Diencephalon (tissue), 1 donor: ENCODE measurements around the gene SLC37A4. TPM values are rescaled to one million over a fixed set of nuclear protein-coding genes. Genes with fewer than 3 reads are reported as not detected.

Source experiments
- small RNA-seq: library from RNA; depleted of rRNA; stranded (forward); fragments of <200 nt; gene quantifications from one replicate; pipeline ENCODE3, GENCODE V24; 2014
- total RNA-seq: library from RNA; depleted of rRNA; stranded (reverse); fragments of >200 nt; gene quantifications from one replicate; pipeline ENCODE4 v1.2.3, GENCODE V29; 2014

The SLC37A4 gene
- 12.0 TPM for total RNA-seq

GRCh38 chr11:119030329-119031047, at the start of gene SLC37A4:
Gene SLC37A4, minus strand, starts transcription at chr11:119030877.

GRCh38 chr11:119067371-119068222, 36.9 kb upstream of the SLC37A4 start, which contains the start of gene VPS11:
Gene VPS11, plus strand, starts transcription at chr11:119067818. Its CDS starts 6 bp downstream, at chr11:119067824.

GRCh38 chr11:119057000-119057769, 26.5 kb upstream of the SLC37A4 start, which contains the start of gene HYOU1:
Gene HYOU1, minus strand, starts transcription at chr11:119057205. Its CDS starts 1,045 bp downstream, at chr11:119056160.

GRCh38 chr11:119018074-119018938, 12.4 kb downstream of the SLC37A4 start, which contains the start of the genes RPS25 and TRAPPC4:
Gene RPS25, minus strand, starts transcription at chr11:119018343. Its CDS starts 59 bp downstream, at chr11:119018284.
Gene TRAPPC4, plus strand, starts transcription at chr11:119018766. Its CDS starts 30 bp downstream, at chr11:119018796.

GRCh38 chr11:118997627-118998387, 32.9 kb downstream of the SLC37A4 start, which contains the start of gene CENATAC:
Gene CENATAC, plus strand, starts transcription at chr11:118998138. Its CDS starts 60 bp downstream, at chr11:118998198.

Small RNA genes lying within 50 kb of the gene (small RNA-seq; reads per million reads assigned to genes)
- gene AP003392.2, result not detected
- not detected for gene RF00017
- not detected for gene RF00019

Other genes with a start within 250 kb of the SLC37A4 start
- gene DDX6, start 239.7 kb downstream of the SLC37A4 start, total RNA-seq, result 291 TPM
- gene CXCR5, start 147.0 kb downstream of the SLC37A4 start, total RNA-seq, result not detected
- gene BCL9L, start 105.0 kb downstream of the SLC37A4 start, total RNA-seq, result 6.5 TPM
- gene UPK2, start 74.6 kb downstream of the SLC37A4 start, total RNA-seq, result not detected
- gene FOXR1, start 59.1 kb downstream of the SLC37A4 start, total RNA-seq, result not detected
- gene CENATAC, start 32.7 kb downstream of the SLC37A4 start, total RNA-seq, result 38.5 TPM
- gene RPS25, start 12.5 kb downstream of the SLC37A4 start, total RNA-seq, result 702 TPM
- 69.0 TPM for gene TRAPPC4, start 12.1 kb downstream of the SLC37A4 start, total RNA-seq
- gene HYOU1, start 26.3 kb upstream of the SLC37A4 start, total RNA-seq, result 76.6 TPM
- 28.1 TPM for gene VPS11, start 36.9 kb upstream of the SLC37A4 start, total RNA-seq
- gene HMBS, start 54.0 kb upstream of the SLC37A4 start, total RNA-seq, result 6.7 TPM
- gene DPAGT1, start 71.0 kb upstream of the SLC37A4 start, total RNA-seq, result 11.3 TPM
- 15.5 TPM for gene C2CD2L, start 76.5 kb upstream of the SLC37A4 start, total RNA-seq
- gene HINFP, start 90.7 kb upstream of the SLC37A4 start, total RNA-seq, result 25.8 TPM
- gene ABCG4, start 118.2 kb upstream of the SLC37A4 start, total RNA-seq, result 9.0 TPM
- gene NLRX1, start 137.8 kb upstream of the SLC37A4 start, total RNA-seq, result 5.5 TPM
- gene NHERF4, start 154.6 kb upstream of the SLC37A4 start, total RNA-seq, result not detected
- 24.7 TPM for gene CBL, start 175.5 kb upstream of the SLC37A4 start, total RNA-seq